A549 treated with Mapracorat at 1 μM for 4 hours (cell line): Measurements from ENCODE around the gene ARHGEF26. TPM values are rescaled to one million over a fixed set of nuclear protein-coding genes. Genes with fewer than 3 reads are reported as not detected.

Experiments
- total RNA-seq: library from RNA; stranded (reverse); fragments of 200-300 nt; extraction: Qiagen RNA extraction; gene quantifications from 5 replicates; pipeline ENCODE4 v1.2.3, GENCODE V29; 2022

The ARHGEF26 gene
- total RNA-seq = 7.4 to 10.0 TPM (median 9.0 TPM) in 5 replicates

GRCh38 chr3:154120961-154121700, at the start of gene ARHGEF26:
Gene ARHGEF26 (plus strand): TSS chr3:154121390. CDS start chr3:154121993, 603 bp downstream.

Other genes starting within 250 kb of the ARHGEF26 start
- gene DHX36, start 203.1 kb downstream of the ARHGEF26 start, total RNA-seq = 49.1 to 65.4 TPM (median 58.7 TPM) in 5 replicates